Naive B cell (primary cell): ENCODE results near the gene TAF13. TPM values are rescaled to one million over a fixed set of nuclear protein-coding genes. Genes with fewer than 3 reads are reported as not detected.
"Not testable (repeated sequence)": the region's sequence is repeated elsewhere in the genome, so short reads cannot be mapped to it uniquely, and the experiment has no call there.

Source experiments
- ATAC-seq, 2 donors: fragments of 150-1000 bp; cut with Tn5 transposase; 2 replicates each; pipeline ENCODE4 v1.10.0; 2021; ENCODE audit warnings: low read depth in 2 of 2, mild to moderate bottlenecking in 2 of 2, moderate library complexity in 2 of 2
- DNase-seq: peaks from one replicate; pipeline ENCODE4 v3.0.0; 2022
- H3K27ac Mint-ChIP-seq, 6 donors: one replicate each; pipeline ENCODE4 v1.8.0; 2020 to 2022; ENCODE audit warnings: mild to moderate bottlenecking in 6 of 6, mixed read lengths in 6 of 6, moderate library complexity in 5 of 6, inconsistent platforms in 2 of 6
- H3K27me3 Mint-ChIP-seq, 3 donors: one replicate each; pipeline ENCODE4 v1.8.0; 2021 to 2022; ENCODE audit warnings: mixed read lengths in 3 of 3, mild to moderate bottlenecking in 1 of 3
- H3K36me3 Mint-ChIP-seq, 2 donors: one replicate each; pipeline ENCODE4 v1.8.0; 2020 to 2022; ENCODE audit warnings: mixed read lengths in 2 of 2, inconsistent platforms in 1 of 2, mild to moderate bottlenecking in 1 of 2
- H3K4me1 Mint-ChIP-seq, 3 donors: one replicate each; pipeline ENCODE4 v1.8.0; 2020 to 2022; ENCODE audit warnings: mixed read lengths in 3 of 3, inconsistent platforms in 1 of 3, mild to moderate bottlenecking in 1 of 3, moderate library complexity in 1 of 3
- H3K4me3 Mint-ChIP-seq, 8 donors: one replicate each; pipeline ENCODE4 v1.8.0; 2020 to 2022; ENCODE audit warnings: mild to moderate bottlenecking in 8 of 8, mixed read lengths in 8 of 8, moderate library complexity in 8 of 8, inconsistent platforms in 2 of 8
- H3K9me3 Mint-ChIP-seq, 7 donors: one replicate each; pipeline ENCODE4 v1.8.0; 2020 to 2022; ENCODE audit warnings: mixed read lengths in 7 of 7, mild to moderate bottlenecking in 5 of 7, inconsistent platforms in 2 of 7, moderate library complexity in 1 of 7
- polyA plus RNA-seq, 6 donors: library from polyadenylated mRNA; unstranded; fragments of 300-500 nt; fragmentation: Illumina TruSeq; gene quantifications; one replicate each; pipeline ENCODE4 v1.2.3, GENCODE V29; 2021; ENCODE audit warnings: low read depth in 6 of 6

The TAF13 gene
- polyA plus RNA-seq, 6 donors from 2014 or later: 0.43 to 2.3 (median 1.2) TPM

GRCh38 chr1:109025694-109026093 is 50.1 kb downstream of the TAF13 start:
- DNase-seq (no peak), ATAC-seq (no peak)
- no peak overlapping the region for H3K4me3 Mint-ChIP-seq
- no peaks in the 10 kb centered on the region for H3K27me3 Mint-ChIP-seq
- no peaks in the 10 kb centered on the region for H3K9me3 Mint-ChIP-seq
- H3K27ac Mint-ChIP-seq: peak overlapping the region in 2 of 6 donors; percentile 79 to 84
- H3K4me1 Mint-ChIP-seq: peaks cover 0 to 2% (median 0%) of the 10 kb centered on the region in 3 donors
- peaks cover 0 to 8% of the 10 kb centered on the region in 2 donors for H3K36me3 Mint-ChIP-seq

- no peak for DNase-seq
- H3K9me3 Mint-ChIP-seq: no peaks in the 10 kb centered on the region
- no peak overlapping the region for H3K4me3 Mint-ChIP-seq
- peaks cover 0 to 12% of the 10 kb centered on the region in 2 donors for H3K36me3 Mint-ChIP-seq
- no peak for ATAC-seq
- peaks cover 0 to 2% (median 0%) of the 10 kb centered on the region in 3 donors for H3K4me1 Mint-ChIP-seq
- peak overlapping the region in 2 of 6 donors; percentile 47 to 56 for H3K27ac Mint-ChIP-seq
- H3K27me3 Mint-ChIP-seq: no peaks in the 10 kb centered on the region
Measured at GRCh38 chr1:109024646-109025045, 51.2 kb downstream of the TAF13 start.

GRCh38 chr1:109020693-109021257 is 55.0 kb downstream of the TAF13 start:
- Mint-ChIP-seq H3K4me1 (peaks cover 0 to 2% (median 0%) of the 10 kb centered on the region in 3 donors), H3K4me3 (no peak overlapping the region), H3K27me3 (no peaks in the 10 kb centered on the region), H3K36me3 (peaks cover 12 to 23% of the 10 kb centered on the region in 2 donors), H3K9me3 (peaks cover 3 to 14% (median 8%) of the 10 kb centered on the region in 7 donors), H3K27ac (no peak overlapping the region)
- ATAC-seq: no peak
- DNase-seq: no peak

- not testable (repeated sequence) for H3K4me3 Mint-ChIP-seq, ATAC-seq, DNase-seq, H3K27ac Mint-ChIP-seq, H3K4me1 Mint-ChIP-seq, H3K27me3 Mint-ChIP-seq
- H3K36me3 Mint-ChIP-seq: peaks cover 12 to 32% of the 10 kb centered on the region in 2 donors
- H3K9me3 Mint-ChIP-seq: peaks cover 3 to 19% (median 8%) of the 10 kb centered on the region in 7 donors
Measured at GRCh38 chr1:109017719-109018118, 58.1 kb downstream of the TAF13 start.

GRCh38 chr1:109017134-109017533 is 58.7 kb downstream of the TAF13 start:
- Mint-ChIP-seq H3K36me3 (peaks cover 12 to 30% of the 10 kb centered on the region in 2 donors), H3K9me3 (peaks cover 3 to 19% (median 8%) of the 10 kb centered on the region in 7 donors), H3K4me1 (no peaks in the 10 kb centered on the region), H3K4me3 (no peak overlapping the region), H3K27me3 (no peaks in the 10 kb centered on the region), H3K27ac (no peak overlapping the region)
- ATAC-seq (no peak), DNase-seq (no peak)

Other genes with a start within 250 kb of the TAF13 start
- gene AKNAD1, start 218.9 kb downstream of the TAF13 start, polyA plus RNA-seq: not detected
- gene GPSM2, start 199.0 kb downstream of the TAF13 start, polyA plus RNA-seq: 1 to 10 TPM; 1.2 to 5.1 (median 3.6) TPM
- 10 to 100 TPM in 3 of 6 donors, 1 to 10 TPM in 3; 6.9 to 13.8 (median 11.1) TPM for gene CLCC1, start 112.5 kb downstream of the TAF13 start, polyA plus RNA-seq
- 1 to 10 TPM; 3.4 to 8.7 (median 6.5) TPM for gene WDR47, start 33.9 kb downstream of the TAF13 start, polyA plus RNA-seq
- 10 to 100 TPM; 20.8 to 44.2 (median 36.0) TPM for gene TMEM167B, start 14.8 kb upstream of the TAF13 start, polyA plus RNA-seq
- gene ELAPOR1, start 38.1 kb upstream of the TAF13 start, polyA plus RNA-seq: under 1 TPM in 3 of 6 donors, not detected in 3; 0.04 to 0.65 (median 0.62) TPM
- 100 to 1,000 TPM in 3 of 6 donors, 10 to 100 TPM in 3; 72.7 to 139 (median 105) TPM for gene SARS1, start 137.9 kb upstream of the TAF13 start, polyA plus RNA-seq
- gene CELSR2, start 173.5 kb upstream of the TAF13 start, polyA plus RNA-seq: under 1 TPM in 2 of 6 donors, not detected in 4; 0.06 to 0.17 TPM
- under 1 TPM in 1 of 6 donors, not detected in 5; 0.45 TPM for gene PSRC1, start 207.1 kb upstream of the TAF13 start, polyA plus RNA-seq
- gene MYBPHL, start 231.0 kb upstream of the TAF13 start, polyA plus RNA-seq: not detected